Caco-2 (cell line): ENCODE data around the gene COL4A2. TPM values are rescaled to one million over a fixed set of nuclear protein-coding genes. Genes with fewer than 3 reads are reported as not detected.

Experiments used
- BruUV-seq: library from RNA; stranded (reverse); fragments of 400-500 nt; replicated peaks from 2 replicates; lab custom pipeline; 2021; lab: Mats Ljungman, UMichigan
- CTCF ChIA-PET: fragments of 300-600 bp; sonication (Branson Sonifier 250); formaldehyde crosslinking; loops from one replicate; lab custom pipeline; 2022; ENCODE audit warnings: antibody characterized with exemption; lab: Charles Lee
- POLR2A ChIA-PET: fragments of 300-600 bp; sonication (Branson Sonifier 250); formaldehyde crosslinking; loops from one replicate; lab custom pipeline; 2022; ENCODE audit warnings: antibody characterized with exemption; lab: Charles Lee
- DNase-seq, 2 experiments: peaks; one replicate each; pipeline versions ENCODE4 v3.0.0 to v3.0.0-alpha.2; 2020 to 2022
- H3K27me3 ChIP-seq: replicated peaks from 2 replicates; pipeline ENCODE4 v1.6.0; 2011; ENCODE audit warnings: low read length; ENCODE audit not compliant: control insufficient read depth, insufficient read depth
- H3K36me3 ChIP-seq: 2 replicates; pipeline ENCODE4 v1.5.1; 2011; ENCODE audit warnings: low read length; ENCODE audit not compliant: control insufficient read depth, insufficient read depth
- H3K4me1 ChIP-seq: fragments of 250-450 bp; sonication (Bioruptor Pico); 2 replicates; pipeline ENCODE4 v1.5.1; 2020; ENCODE audit warnings: mild to moderate bottlenecking
- H3K4me3 ChIP-seq: 2 replicates; pipeline ENCODE4 v1.5.1; 2011; ENCODE audit warnings: low read depth, mild to moderate bottlenecking, control low read depth, low read length
- H3K9me3 ChIP-seq: fragments of 250-450 bp; sonication (Bioruptor Pico); 2 replicates; pipeline ENCODE4 v1.5.1; 2020; ENCODE audit warnings: mild to moderate bottlenecking, moderate library complexity
- H3K27ac Mint-ChIP-seq: one replicate; pipeline ENCODE4 v1.8.0; 2022; ENCODE audit warnings: mixed read lengths; ENCODE audit not compliant: unreplicated experiment
- H3K27me3 Mint-ChIP-seq: one replicate; pipeline ENCODE4 v1.8.0; 2022; ENCODE audit warnings: mixed read lengths; ENCODE audit not compliant: insufficient read depth, unreplicated experiment
- H3K36me3 Mint-ChIP-seq: one replicate; pipeline ENCODE4 v1.8.0; 2022; ENCODE audit warnings: mild to moderate bottlenecking, mixed read lengths; ENCODE audit not compliant: insufficient read depth, unreplicated experiment
- H3K4me1 Mint-ChIP-seq: one replicate; pipeline ENCODE4 v1.8.0; 2022; ENCODE audit warnings: low read depth, mixed read lengths; ENCODE audit not compliant: unreplicated experiment
- H3K4me3 Mint-ChIP-seq: one replicate; pipeline ENCODE4 v1.8.0; 2022; ENCODE audit warnings: mild to moderate bottlenecking, moderate library complexity, mixed read lengths; ENCODE audit not compliant: unreplicated experiment
- H3K9me3 Mint-ChIP-seq: one replicate; pipeline ENCODE4 v1.8.0; 2022; ENCODE audit warnings: mixed read lengths; ENCODE audit not compliant: unreplicated experiment
- intact Hi-C: fragments of 100-400 bp; cut with micrococcal nuclease; formaldehyde crosslinking; loops from one replicate; pipeline ENCODE4 v1.10.0; 2022; ENCODE audit not compliant: unreplicated experiment
- total RNA-seq: library from RNA; stranded (reverse); gene quantifications from 2 replicates; pipeline ENCODE4 v1.2.3, GENCODE V29; 2022
- TF ChIP-seq, protein P1 (sequence below), 2 experiments: fragments of 200-600 bp in 1 of 2; IDR thresholded peaks; 1 replicate in 1 of 2; 2 replicates in 1 of 2; pipeline versions ENCODE4 v1.5.1 to v1.8.0; 2011 to 2022; ENCODE audit warnings: antibody characterized with exemption in 1 of 2, control low read depth in 1 of 2, inconsistent platforms in 1 of 2, low read depth in 1 of 2, low read length in 1 of 2, mild to moderate bottlenecking in 1 of 2, moderate library complexity in 1 of 2; ENCODE audit not compliant: insufficient read depth in 1 of 2, severe bottlenecking in 1 of 2, unreplicated experiment in 1 of 2

Gene COL4A2
- total RNA-seq, 1 experiment from 2014 or later, result 19.2 TPM

DNA sequence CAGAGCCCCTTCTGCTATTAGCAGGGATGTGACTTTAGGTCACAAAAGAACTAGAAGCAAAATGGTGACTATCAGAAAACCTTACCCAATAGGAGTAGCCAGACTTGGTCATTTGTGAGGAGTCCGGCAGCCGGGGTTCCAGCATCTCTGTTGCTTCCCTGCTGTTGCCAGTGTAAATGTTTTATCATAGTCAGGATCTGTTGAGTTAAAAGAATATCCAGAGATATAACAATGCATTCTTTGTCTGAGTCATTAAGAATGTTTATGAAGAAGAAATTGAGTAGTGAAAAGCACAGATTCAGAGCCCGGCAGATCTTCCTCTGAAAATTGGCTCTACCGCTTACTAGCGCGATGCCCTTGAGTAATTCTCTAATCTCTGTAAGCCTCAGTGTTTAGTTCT lies 84.2 kb downstream of the COL4A2 start:
- no peak overlapping the region for H3K4me3 Mint-ChIP-seq
- peaks cover 12% of the 10 kb centered on the region for H3K9me3 Mint-ChIP-seq
- Histone ChIP-seq H3K4me3 (no peak overlapping the region), H3K4me1 (peaks cover 17% of the 10 kb centered on the region), H3K9me3 (peaks cover 20% of the 10 kb centered on the region), H3K36me3 (no peaks in the 10 kb centered on the region), H3K27me3 (no peaks in the 10 kb centered on the region)
- ChIA-PET POLR2A (no interaction called here), CTCF (no interaction called here)
- H3K27ac Mint-ChIP-seq, result peak overlapping the region; percentile 39
- no peaks in the 10 kb centered on the region for H3K27me3 Mint-ChIP-seq
- no TSS peak for BruUV-seq
- H3K4me1 Mint-ChIP-seq, result peaks cover 10% of the 10 kb centered on the region
- no peak for DNase-seq
- TF ChIP-seq, protein P1, sequence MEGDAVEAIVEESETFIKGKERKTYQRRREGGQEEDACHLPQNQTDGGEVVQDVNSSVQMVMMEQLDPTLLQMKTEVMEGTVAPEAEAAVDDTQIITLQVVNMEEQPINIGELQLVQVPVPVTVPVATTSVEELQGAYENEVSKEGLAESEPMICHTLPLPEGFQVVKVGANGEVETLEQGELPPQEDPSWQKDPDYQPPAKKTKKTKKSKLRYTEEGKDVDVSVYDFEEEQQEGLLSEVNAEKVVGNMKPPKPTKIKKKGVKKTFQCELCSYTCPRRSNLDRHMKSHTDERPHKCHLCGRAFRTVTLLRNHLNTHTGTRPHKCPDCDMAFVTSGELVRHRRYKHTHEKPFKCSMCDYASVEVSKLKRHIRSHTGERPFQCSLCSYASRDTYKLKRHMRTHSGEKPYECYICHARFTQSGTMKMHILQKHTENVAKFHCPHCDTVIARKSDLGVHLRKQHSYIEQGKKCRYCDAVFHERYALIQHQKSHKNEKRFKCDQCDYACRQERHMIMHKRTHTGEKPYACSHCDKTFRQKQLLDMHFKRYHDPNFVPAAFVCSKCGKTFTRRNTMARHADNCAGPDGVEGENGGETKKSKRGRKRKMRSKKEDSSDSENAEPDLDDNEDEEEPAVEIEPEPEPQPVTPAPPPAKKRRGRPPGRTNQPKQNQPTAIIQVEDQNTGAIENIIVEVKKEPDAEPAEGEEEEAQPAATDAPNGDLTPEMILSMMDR (IDR thresholded peaks at IDR 0.05; ENCODE audit: insufficient read depth in 1 of 2, low read depth in 1 of 2, low read length in 1 of 2, severe bottlenecking in 1 of 2, unreplicated experiment in 1 of 2), result no peak
- H3K36me3 Mint-ChIP-seq, result no peaks in the 10 kb centered on the region
- intact Hi-C loops, result no loop called here

DNA sequence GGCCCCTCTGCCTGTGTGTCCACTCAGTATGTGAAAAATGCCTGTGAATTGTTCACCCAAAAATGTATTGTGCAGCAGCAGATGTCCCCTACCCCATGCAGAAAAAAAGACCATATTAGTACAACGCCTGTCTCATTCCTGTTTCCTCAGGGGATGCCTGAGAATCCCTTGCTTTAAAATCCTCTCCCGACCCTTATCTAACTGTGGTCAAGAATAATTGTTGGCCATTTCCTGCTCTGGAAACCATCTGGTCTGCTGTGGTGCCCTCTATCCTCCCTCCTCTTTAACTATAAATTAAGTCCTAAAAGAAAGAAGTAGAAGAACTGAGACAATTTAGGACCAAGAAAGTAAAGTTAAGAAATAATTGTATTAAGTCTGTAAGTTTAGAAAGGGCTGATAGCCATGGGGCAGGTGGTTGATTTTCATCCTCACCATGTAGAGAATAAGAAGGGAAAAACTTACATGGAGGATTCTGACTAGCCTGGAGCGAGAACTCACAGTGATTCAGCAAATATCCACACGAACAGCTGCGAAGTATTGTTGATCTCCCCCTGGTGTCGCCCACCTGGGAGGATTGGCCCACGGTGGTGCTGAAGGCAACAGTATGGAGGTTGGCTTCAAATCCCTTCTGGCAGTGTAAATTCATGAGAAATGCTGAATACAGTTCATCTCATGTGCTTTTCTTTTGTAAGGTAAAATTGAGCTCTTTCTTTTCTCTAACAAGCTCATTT lies 85.6 kb downstream of the COL4A2 start:
- TF ChIP-seq, protein P1 (IDR thresholded peaks at IDR 0.05; ENCODE audit: insufficient read depth in 1 of 2, low read depth in 1 of 2, low read length in 1 of 2, severe bottlenecking in 1 of 2, unreplicated experiment in 1 of 2), result no peak
- H3K4me1 Mint-ChIP-seq, result peaks cover 10% of the 10 kb centered on the region
- no peak overlapping the region for H3K27ac Mint-ChIP-seq
- DNase-seq, result no peak
- peaks cover 17% of the 10 kb centered on the region for H3K4me1 ChIP-seq
- H3K9me3 Mint-ChIP-seq, result peaks cover 12% of the 10 kb centered on the region
- CTCF ChIA-PET, result no interaction called here
- no TSS peak for BruUV-seq
- no peaks in the 10 kb centered on the region for H3K27me3 Mint-ChIP-seq
- POLR2A ChIA-PET, result no interaction called here
- no peak overlapping the region for H3K4me3 ChIP-seq
- H3K27me3 ChIP-seq, result no peaks in the 10 kb centered on the region
- intact Hi-C loops, result no loop called here
- no peaks in the 10 kb centered on the region for H3K36me3 Mint-ChIP-seq
- H3K9me3 ChIP-seq, result peaks cover 20% of the 10 kb centered on the region
- no peak overlapping the region for H3K4me3 Mint-ChIP-seq
- H3K36me3 ChIP-seq, result no peaks in the 10 kb centered on the region

DNA sequence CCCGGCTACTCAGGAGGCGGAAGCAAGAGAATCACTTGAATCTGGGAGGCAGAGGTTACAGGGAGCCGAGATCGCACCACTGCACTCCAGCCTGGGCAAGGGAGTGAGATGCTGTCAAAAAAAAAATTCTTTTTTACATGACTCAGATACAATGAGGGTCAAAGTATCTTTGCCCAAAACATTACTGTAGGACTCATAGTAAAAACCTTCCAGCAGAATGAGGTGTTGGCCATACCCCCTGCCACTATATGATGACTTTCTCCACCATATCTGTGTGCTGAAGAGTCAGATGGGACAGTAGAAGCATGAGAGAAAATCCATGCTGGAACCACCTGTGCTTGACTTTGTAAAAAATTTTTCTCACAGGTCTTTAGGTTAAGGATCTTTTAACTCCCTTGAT lies 86.7 kb downstream of the COL4A2 start:
- CTCF ChIA-PET, result no interaction called here
- DNase-seq, result no peak
- Mint-ChIP-seq H3K36me3 (no peaks in the 10 kb centered on the region), H3K4me1 (peaks cover 7% of the 10 kb centered on the region), H3K27ac (no peak overlapping the region), H3K4me3 (no peak overlapping the region), H3K9me3 (peaks cover 12% of the 10 kb centered on the region), H3K27me3 (no peaks in the 10 kb centered on the region)
- POLR2A ChIA-PET, result no interaction called here
- no peaks in the 10 kb centered on the region for H3K36me3 ChIP-seq
- H3K4me3 ChIP-seq, result no peak overlapping the region
- H3K9me3 ChIP-seq, result peaks cover 20% of the 10 kb centered on the region
- TF ChIP-seq, protein P1 (IDR thresholded peaks at IDR 0.05; ENCODE audit: insufficient read depth in 1 of 2, low read depth in 1 of 2, low read length in 1 of 2, severe bottlenecking in 1 of 2, unreplicated experiment in 1 of 2), result no peak
- no TSS peak for BruUV-seq
- no peaks in the 10 kb centered on the region for H3K27me3 ChIP-seq
- H3K4me1 ChIP-seq, result peaks cover 9% of the 10 kb centered on the region
- intact Hi-C loops, result no loop called here
